Fibroblast of lung (primary cell): Measurements from ENCODE around the gene RENBP. TPM values are rescaled to one million over a fixed set of nuclear protein-coding genes. Genes with fewer than 3 reads are reported as not detected.

ENCODE experiments used
- DNase-seq, 2 donors: peaks; one replicate each; pipeline versions ENCODE4 v3.0.0 to v3.0.0-alpha.2; 2010; ENCODE audit warnings: low read depth in 2 of 2
- H2AFZ ChIP-seq: 2 replicates; pipeline ENCODE4 v1.5.1; 2012; ENCODE audit warnings: low read length, control low read depth, inconsistent platforms
- H3K27ac ChIP-seq: 2 replicates; pipeline ENCODE4 v1.5.1; 2011; ENCODE audit warnings: low read length, control low read depth; ENCODE audit not compliant: insufficient read depth
- H3K27me3 ChIP-seq: 2 replicates; pipeline ENCODE4 v1.5.1; 2011; ENCODE audit warnings: mild to moderate bottlenecking, low read length; ENCODE audit not compliant: control insufficient read depth, insufficient read depth
- H3K36me3 ChIP-seq: 2 replicates; pipeline ENCODE4 v1.5.1; 2011; ENCODE audit warnings: low read length; ENCODE audit not compliant: control insufficient read depth, insufficient read depth
- H3K4me1 ChIP-seq: 2 replicates; pipeline ENCODE4 v1.5.1; 2011; ENCODE audit warnings: low read length; ENCODE audit not compliant: control insufficient read depth, insufficient read depth; ENCODE audit errors: extremely low read depth
- H3K4me2 ChIP-seq: 2 replicates; pipeline ENCODE4 v1.5.1; 2011; ENCODE audit warnings: low read length, control low read depth; ENCODE audit not compliant: insufficient read depth; ENCODE audit errors: extremely low read depth
- H3K4me3 ChIP-seq, 4 experiments: fragments of 200-600 bp in 1 of 4; sonication (generic) in 1 of 4; replicated peaks in 1 of 4; 2 replicates each; pipeline ENCODE4 v1.5.1; 2011 to 2016; ENCODE audit warnings: low read length in 4 of 4, low read depth in 3 of 4, mild to moderate bottlenecking in 3 of 4, control low read depth in 2 of 4, inconsistent platforms in 1 of 4, mixed read lengths in 1 of 4; ENCODE audit not compliant: insufficient read depth in 1 of 4; ENCODE audit errors: control extremely low read depth in 1 of 4
- H3K79me2 ChIP-seq: 2 replicates; pipeline ENCODE4 v1.5.1; 2012; ENCODE audit warnings: mild to moderate bottlenecking, low read length, inconsistent platforms; ENCODE audit not compliant: control insufficient read depth, insufficient read depth
- H3K9ac ChIP-seq: 2 replicates; pipeline ENCODE4 v1.5.1; 2011; ENCODE audit warnings: mild to moderate bottlenecking, low read length, control low read depth; ENCODE audit not compliant: insufficient read depth
- H3K9me3 ChIP-seq: 2 replicates; pipeline ENCODE4 v1.5.1; 2012; ENCODE audit warnings: low read depth, low read length; ENCODE audit not compliant: control insufficient read depth, insufficient read depth
- H4K20me1 ChIP-seq: 2 replicates; pipeline ENCODE4 v1.5.1; 2011; ENCODE audit warnings: low read length; ENCODE audit not compliant: control insufficient read depth, insufficient read depth; ENCODE audit errors: extremely low read depth
- EZH2 ChIP-seq: IDR thresholded peaks from 2 replicates; pipeline ENCODE4 v1.5.1; 2012; ENCODE audit warnings: low read length, control low read depth, mild to moderate bottlenecking; ENCODE audit errors: missing control alignments
- polyA plus RNA-seq, 2 donors: library from polyadenylated mRNA; depleted of rRNA in 1 of 2; stranded (reverse) in 1 of 2; unstranded in 1 of 2; fragments of >200 nt; gene quantifications; 2 replicates each; pipeline ENCODE4 v1.2.1, GENCODE V29; 2011 to 2012; ENCODE audit warnings: missing spikeins in 1 of 2
- total RNA-seq: library from RNA; depleted of rRNA; stranded (reverse); fragments of >200 nt; gene quantifications from 2 replicates; pipeline ENCODE4 v1.2.1, GENCODE V29; 2014
- TF ChIP-seq, protein P1 (sequence below), 2 donors: IDR thresholded peaks in 1 of 2; conservative IDR thresholded peaks in 1 of 2; 1 replicate in 1 of 2; 2 replicates in 1 of 2; pipeline ENCODE4 v1.5.1; 2011 to 2012; ENCODE audit warnings: low read length in 2 of 2, control low read depth in 1 of 2, inconsistent platforms in 1 of 2, low read depth in 1 of 2, mild to moderate bottlenecking in 1 of 2

RENBP gene
- total and polyA plus RNA-seq, 2 donors (not counting 1 experiment from before 2014, with no cell fraction given) = 0.92 to 8.8 TPM

DNA sequence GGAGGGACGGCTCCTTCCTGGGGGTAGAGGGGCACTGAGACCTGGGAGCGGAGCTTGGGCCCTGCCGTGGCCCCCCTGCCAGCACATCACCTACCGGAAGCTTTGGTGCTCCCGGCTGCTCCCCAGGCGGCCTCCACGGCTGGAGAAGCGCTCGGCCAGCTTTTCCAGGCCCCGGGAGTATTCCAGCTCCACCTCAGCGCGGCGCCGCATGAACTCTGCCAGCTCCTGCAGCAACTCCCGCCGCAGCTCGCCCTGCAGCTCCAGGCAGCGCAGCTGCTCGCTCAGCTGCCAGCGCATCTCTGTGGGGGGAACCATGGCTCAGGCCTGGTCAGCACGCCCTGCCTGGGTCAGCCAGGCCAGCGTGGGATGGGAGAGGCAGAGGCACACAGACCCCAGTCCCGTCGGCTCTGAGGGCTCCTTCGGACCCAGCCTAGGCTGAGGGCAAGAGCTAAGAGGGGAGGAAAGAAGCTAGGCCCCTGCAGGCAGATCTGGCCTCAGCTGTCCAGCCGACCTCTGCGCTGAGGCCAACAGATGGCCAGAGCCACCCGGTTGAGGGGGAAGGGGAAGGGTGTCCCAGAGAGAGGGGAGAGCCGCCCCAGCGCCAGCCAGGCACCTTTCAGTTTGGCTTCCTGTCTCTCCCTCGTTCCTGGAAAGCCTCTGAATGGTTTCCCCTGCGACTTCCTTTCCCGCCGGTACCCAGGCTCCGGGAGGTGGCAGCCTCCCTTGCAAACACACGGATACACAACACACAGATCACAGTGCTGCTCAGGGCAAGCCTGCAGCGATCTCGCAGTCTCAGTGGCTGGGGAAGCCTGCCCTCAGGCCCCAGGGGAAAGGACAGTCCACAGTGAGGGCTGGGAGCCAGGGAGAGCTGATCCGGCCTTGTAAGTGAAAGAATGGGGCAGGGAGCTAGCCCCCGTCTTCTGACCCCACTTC lies 22.7 kb downstream of the RENBP start:
- no peak overlapping the region for H3K4me2 ChIP-seq
- H3K36me3 ChIP-seq = no peaks in the 10 kb centered on the region
- H2AFZ ChIP-seq = no peak overlapping the region
- no peaks in the 10 kb centered on the region for H3K27me3 ChIP-seq
- no peaks in the 10 kb centered on the region for H3K79me2 ChIP-seq
- H4K20me1 ChIP-seq = no peaks in the 10 kb centered on the region
- H3K4me1 ChIP-seq = peaks cover 3% of the 10 kb centered on the region
- H3K9ac ChIP-seq = no peak overlapping the region
- H3K27ac ChIP-seq = no peak overlapping the region
- TF ChIP-seq, protein P1, sequence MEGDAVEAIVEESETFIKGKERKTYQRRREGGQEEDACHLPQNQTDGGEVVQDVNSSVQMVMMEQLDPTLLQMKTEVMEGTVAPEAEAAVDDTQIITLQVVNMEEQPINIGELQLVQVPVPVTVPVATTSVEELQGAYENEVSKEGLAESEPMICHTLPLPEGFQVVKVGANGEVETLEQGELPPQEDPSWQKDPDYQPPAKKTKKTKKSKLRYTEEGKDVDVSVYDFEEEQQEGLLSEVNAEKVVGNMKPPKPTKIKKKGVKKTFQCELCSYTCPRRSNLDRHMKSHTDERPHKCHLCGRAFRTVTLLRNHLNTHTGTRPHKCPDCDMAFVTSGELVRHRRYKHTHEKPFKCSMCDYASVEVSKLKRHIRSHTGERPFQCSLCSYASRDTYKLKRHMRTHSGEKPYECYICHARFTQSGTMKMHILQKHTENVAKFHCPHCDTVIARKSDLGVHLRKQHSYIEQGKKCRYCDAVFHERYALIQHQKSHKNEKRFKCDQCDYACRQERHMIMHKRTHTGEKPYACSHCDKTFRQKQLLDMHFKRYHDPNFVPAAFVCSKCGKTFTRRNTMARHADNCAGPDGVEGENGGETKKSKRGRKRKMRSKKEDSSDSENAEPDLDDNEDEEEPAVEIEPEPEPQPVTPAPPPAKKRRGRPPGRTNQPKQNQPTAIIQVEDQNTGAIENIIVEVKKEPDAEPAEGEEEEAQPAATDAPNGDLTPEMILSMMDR (conservative IDR thresholded peaks at IDR 0.05 in 1 of 2, IDR thresholded peaks at IDR 0.05 in 1 of 2; ENCODE audit: low read depth in 1 of 2, low read length in 2 of 2) = no peak
- no peak for DNase-seq
- no peak overlapping the region for H3K4me3 ChIP-seq
- H3K9me3 ChIP-seq = no peaks in the 10 kb centered on the region

DNA sequence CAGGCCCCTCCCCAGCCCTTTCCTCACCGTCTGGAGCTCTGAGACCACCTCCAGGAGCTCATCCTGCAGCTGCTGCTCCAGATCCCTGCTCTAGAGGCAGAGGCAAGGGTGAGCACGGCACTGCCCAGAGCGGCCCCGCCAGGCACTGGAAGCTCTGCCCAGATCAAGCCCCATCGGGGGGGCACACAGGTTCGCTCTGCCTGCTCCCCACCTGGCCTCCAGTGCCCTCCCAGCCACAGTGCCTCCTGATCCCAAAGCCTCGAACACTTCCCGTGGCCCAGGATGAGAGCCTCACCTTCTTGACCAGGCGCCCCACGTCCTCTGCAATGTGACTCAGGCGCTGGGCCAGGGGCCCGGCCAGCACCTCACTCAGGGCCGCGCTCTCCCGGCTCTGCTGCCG lies 23.4 kb downstream of the RENBP start:
- no peaks in the 10 kb centered on the region for H3K79me2 ChIP-seq
- no peak overlapping the region for H3K4me2 ChIP-seq
- no peaks in the 10 kb centered on the region for H3K36me3 ChIP-seq
- no peaks in the 10 kb centered on the region for H3K27me3 ChIP-seq
- no peak overlapping the region for H2AFZ ChIP-seq
- H3K9me3 ChIP-seq = no peaks in the 10 kb centered on the region
- no peaks in the 10 kb centered on the region for H4K20me1 ChIP-seq
- DNase-seq = no peak
- H3K4me1 ChIP-seq = peaks cover 2% of the 10 kb centered on the region
- H3K9ac ChIP-seq = peak overlapping the region; percentile 7
- no peak overlapping the region for H3K27ac ChIP-seq
- TF ChIP-seq EZH2 = no peak
- TF ChIP-seq, protein P1 (conservative IDR thresholded peaks at IDR 0.05 in 1 of 2, IDR thresholded peaks at IDR 0.05 in 1 of 2; ENCODE audit: low read depth in 1 of 2, low read length in 2 of 2) = no peak
- H3K4me3 ChIP-seq = no peak overlapping the region

DNA sequence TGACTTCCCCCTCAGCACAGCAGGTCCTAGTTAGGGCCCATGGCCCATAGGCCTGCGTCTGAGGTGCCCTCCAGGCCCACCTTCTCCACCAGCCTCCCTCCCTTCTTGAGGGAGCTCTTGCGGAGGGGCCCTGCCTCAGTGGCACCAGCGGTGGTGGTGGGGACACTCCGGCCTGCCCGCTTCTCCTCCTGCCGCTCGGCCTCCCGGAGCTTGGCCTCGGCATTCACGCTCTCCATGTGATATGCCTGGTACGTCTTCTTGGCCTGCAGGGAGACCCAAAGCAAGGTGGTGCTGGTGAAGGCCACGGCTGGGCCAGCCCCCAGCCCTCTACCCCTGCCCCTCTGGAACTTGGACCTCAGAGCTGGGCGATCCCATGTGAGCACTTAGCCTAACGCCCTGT lies 23.9 kb downstream of the RENBP start:
- Histone ChIP-seq H3K9me3 (no peaks in the 10 kb centered on the region), H3K27me3 (no peaks in the 10 kb centered on the region), H3K79me2 (no peaks in the 10 kb centered on the region), H4K20me1 (no peaks in the 10 kb centered on the region), H2AFZ (no peak overlapping the region), H3K4me1 (peaks cover 2% of the 10 kb centered on the region), H3K9ac (no peak overlapping the region), H3K4me3 (no peak overlapping the region), H3K36me3 (no peaks in the 10 kb centered on the region), H3K27ac (no peak overlapping the region), H3K4me2 (no peak overlapping the region)
- DNase-seq = no peak
- no peak for TF ChIP-seq EZH2
- TF ChIP-seq, protein P1 (conservative IDR thresholded peaks at IDR 0.05 in 1 of 2, IDR thresholded peaks at IDR 0.05 in 1 of 2; ENCODE audit: low read depth in 1 of 2, low read length in 2 of 2) = no peak
